ENCODE data around the gene JARID2.

JARID2 gene

DNA sequence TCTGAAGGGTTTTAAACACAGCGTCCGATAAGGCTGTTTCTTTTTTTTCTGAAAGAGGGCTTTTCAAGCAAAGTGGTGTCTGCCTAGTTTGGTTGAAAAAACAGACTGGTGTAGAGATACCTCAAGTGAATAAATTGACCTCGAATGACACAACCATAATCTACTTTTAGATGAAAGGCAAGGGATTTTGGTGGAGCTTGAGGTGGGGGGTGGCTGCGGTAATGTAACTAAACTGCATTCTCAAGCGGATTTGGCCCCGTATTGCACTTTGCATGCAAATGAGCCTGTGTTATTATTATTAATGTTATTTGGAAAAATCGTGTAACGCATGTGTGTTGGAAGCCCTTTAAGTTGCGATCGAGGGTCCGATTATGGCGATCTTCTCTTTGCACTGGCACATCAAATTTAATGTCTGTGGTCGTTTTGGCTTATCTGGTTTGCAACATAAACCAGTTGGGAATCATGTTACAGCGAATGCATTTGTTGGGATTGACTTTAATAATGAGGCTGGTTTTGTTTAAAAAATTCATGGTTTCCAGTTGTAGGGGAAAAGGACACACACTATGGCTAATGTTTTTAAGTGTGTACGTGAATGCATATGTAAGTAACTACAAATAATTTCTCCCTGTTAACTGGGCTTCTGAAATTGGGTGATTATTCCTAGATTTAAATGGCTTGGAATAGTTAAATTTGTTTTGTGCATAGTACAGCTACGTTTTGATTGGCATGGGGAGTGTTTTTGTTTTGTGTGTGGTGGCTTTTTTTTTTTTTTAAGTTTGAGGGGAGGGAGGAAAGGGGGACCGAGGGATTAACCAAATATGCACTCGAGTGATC is 1.0 kb downstream of the JARID2 start:
- no peak for DNase-seq (ENCODE audit: low read depth, low spot score)

DNA sequence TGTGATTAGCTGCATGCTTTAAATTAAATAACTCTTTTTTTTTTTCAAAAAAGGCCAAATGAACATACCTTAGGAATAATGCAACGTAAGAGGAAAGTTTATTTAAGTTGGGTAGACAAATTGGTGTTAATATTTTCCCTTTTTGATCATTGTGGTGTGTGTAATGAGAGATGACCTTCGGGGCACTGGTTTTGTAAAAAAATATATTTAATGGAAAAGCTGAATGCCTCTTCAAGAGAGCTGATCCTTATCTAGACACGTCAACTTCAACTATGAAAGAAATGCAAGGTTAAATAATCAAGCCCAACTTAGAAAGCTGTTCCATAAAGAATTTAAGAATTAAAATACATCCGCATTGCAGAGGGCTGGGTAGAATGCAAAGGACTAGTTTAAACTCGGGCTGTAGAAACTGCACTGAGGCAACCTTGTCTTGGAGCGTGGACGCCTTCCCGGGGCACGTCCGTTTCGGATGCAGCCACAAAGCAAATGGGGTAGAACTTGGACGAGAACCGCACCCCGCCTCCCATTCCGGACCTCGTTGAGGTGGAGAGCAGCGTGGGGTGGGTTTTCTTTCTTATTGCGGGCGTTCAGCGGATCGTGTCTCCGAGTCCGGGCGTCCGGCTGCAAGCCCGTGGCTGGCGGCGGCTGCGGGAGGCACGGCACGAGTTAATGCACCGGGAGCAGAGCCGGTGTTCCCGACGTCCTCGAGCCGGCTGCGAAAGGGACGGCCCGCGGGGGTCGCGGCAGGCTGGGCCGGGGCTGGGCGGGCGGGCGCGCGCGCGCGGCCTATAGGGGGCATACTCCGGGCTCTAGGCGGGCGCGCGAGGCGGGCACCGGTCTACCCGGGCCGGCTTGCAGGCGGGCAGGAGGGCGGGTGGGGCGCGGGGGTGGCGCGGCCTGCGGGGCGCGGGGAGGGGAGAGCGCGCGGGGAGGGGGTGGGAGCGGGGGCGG is 1.9 kb downstream of the JARID2 start:
- DNase-seq (ENCODE audit: low read depth, low spot score) = no peak

DNA sequence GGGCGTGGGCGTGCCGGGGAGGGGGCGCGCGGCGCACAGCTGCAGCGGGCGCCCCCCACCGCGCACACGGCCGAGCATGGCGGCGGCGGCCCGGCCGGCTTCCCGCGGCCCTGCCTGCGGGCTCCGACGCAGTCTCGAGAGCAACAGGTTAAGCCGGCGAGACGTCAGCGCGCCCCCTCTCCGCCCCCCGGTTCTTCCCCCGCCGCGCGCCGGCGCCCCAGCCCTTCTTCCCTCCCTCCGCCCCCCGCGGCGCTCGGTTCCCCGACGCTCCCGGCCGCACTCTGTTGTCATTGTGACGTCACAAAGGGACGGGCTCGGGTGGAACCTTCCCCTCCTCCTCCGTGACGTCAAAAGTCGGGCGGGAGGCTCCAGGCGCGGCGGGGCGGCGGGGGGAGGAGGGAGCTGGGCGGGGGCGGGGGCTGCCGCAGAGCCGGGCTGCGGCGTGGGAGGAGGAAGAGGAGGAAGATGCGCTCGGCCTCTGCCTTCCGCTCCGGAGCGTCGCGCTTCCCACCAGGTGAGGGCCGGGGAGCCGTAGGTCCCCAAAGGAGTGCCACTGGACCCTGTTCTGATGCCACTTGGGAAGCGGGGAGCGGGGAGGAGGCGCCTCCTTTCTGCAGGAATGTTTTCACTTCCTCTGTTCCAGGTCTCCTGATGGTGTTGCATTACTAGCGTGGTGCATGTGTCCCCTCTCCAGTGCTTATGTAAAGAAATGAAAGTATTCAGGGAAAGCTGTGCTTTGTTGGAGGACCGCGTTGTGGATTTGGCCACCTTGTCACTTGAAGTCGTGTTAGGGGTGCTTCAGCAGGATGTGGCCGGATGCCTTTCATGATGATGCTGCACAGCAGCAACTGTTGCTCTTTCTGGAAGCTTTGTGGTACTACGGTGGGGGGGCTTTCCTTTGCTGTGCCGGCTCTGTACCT is 2.8 kb downstream of the JARID2 start:
- DNase-seq (ENCODE audit: low read depth, low spot score) = no peak

DNA sequence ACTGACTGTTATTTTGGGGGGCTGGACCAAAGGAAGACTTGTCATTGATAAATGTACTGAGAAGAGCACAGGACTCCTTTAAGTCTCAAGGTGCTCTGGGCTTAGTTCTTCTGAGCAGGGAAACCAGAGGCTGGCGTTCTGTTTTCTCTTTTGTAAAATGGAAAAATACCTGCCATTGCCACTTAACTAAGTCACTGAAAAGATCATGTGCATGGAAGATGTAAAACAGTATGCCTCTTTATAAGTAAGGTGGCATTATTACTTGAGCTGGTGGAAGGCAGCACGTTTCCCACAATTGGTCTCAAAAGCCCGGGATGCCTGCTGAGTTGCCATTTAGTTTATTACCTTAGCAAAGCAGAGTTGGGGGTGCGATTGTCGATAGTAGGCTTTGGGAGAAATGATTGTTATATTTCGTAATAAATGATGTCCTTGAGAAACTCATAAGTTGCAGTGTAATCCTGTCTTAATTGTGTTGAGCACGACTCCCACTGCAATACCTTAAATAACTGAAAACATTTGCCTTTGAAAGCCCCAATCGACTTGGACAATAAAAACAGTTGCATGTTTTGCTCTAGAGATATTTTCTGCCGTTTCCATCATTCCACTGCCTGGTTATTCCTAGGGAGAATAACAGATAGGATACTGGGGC is 3.6 kb downstream of the JARID2 start:
- no peak for DNase-seq (ENCODE audit: low read depth, low spot score)

DNA sequence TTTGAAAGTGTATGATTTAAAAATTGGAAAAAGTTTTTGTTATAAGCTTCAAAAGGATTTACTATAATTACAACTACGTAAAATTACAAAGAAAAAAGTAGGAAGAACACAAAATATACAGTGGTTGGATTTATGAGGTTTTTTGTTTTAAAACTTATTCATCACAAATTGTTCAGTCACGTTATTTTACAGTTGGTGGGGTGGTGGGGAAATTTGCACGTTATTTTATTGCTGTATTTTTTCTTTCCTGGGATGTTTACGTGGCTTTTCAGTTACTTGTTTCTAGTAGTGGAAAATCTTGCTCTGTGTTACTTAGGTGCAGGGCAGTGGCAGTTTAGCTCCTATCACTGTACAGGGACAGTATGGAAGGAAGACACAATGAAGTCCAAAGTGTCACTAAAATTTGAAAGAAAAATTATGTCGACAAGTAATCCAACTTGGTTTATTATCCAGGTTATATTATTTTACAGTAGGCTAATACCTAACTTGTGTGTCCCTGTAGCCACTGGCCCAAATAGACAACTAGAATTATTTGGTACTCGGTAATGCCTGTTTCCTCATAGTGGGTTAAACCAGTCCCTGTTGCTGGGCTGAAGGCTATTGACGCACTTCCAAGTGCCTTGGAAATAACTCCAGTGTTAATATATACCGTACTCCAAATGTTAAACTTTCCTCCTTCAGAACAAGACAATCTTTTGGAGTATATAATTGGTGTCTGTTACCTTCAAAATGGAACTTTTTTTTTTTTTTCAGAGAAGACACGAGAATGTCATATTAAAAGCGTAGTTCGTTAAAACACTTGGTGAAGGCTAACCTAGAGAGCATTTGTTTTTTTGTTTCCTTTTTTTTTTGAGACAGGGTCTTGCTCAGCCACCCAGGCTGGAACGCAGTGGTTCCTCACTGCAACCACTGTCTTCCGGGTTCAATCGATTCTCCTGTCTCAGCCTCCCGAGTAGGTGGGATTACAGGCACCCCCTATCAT is 4.6 kb downstream of the JARID2 start:
- DNase-seq (ENCODE audit: low read depth, low spot score) = no peak

DNA sequence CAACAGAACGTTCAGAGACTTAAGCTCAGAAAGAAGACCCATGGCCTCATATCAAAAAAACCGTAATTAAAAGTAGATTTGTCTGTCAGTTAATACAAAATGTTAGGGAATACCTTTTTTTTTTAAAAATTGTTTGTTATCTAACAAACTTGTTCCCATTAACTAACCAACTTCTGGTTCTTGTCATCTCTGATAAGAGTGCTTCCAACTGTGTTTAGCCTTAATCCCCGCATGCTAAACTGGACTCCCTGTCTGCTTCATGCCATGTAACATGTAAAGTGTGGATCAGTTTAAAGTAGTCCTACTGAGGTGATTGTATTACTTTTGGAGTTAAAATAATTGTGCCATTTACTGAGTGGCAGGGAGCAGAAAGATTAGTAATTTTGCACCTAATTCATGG is 6.3 kb downstream of the JARID2 start:
- DNase-seq (ENCODE audit: low read depth, low spot score) = no peak

DNA sequence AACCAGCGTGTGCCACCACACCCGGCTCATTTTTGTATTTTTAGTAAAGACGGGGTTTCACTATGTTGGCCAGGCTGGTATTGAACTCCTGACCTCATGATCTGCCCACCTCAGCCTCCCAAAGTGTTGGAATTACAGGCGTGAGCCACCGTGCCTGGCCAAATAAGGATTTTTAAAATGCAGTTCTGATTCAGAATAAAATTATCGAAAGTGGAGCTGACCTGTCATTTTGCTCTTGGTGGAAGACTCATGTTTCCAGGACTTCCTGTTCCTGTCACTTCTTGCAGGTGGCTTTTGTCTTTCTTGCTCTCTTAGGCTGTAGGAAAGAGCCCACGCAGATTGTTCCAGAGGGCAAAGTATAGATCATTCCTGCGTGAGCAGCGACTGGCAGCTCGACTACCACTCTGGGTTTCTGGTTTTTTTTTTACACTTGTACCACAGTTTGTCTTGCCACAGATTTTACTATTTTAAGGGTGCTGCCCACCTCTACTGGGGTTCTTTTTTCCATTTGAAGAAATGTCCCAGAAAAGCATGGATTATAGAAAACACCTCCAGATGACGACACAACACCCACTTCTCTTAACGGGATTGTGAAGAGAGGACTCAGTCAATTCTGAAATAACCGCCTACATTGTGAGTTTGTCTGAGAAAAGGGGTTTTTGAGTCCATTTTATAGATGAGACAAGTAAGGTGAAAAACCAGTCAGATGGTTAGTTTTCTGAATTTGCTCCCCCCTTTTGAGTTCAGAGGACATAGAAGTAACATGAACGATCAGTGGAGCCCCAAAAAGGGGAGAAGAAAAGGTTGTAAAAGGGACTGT is 7.5 kb downstream of the JARID2 start:
- DNase-seq (ENCODE audit: low read depth, low spot score) = no peak

DNA sequence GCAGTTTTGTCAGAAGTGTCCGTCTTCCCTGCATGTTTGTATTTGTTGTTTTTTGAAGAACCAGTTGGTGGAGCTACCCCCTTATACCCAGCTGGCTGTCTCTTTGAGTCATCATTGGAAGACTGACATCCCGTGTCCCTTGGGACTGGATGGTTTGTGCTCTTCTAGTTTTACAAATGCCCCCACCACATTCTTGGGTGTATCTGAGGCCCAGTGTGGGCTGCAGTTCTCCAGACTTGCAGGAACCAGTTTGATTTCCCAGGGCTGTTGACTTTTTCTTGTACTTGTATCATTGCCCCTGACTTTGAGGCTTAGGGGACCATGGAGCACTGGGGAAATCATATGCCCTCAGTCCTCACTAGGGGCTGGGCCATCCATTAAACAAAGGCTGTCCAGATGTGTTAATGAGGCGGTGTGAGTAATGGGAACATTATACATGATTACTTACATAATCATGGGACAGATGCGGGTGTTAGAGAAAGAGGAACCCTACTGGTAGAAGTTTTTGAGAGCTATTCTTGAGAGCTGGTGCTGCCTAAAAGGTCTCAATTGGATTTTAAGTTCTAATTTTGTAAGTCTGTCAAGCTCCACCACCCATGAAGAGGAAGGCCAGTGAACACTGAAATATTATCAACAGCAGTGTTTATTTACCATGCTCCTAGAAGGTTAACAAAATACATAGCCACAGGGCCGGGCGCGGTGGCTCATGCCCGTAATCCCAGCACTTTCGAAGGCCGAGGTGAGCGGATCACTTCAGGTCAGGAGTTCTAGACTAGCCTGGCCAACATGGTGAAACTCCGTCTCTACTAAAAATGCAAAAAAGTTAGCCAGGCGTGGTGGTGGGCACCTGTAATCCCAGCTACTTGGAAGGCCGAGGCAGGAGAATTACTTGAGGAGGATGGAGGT is 8.5 kb downstream of the JARID2 start:
- no peak for DNase-seq (ENCODE audit: low read depth, low spot score)

DNA sequence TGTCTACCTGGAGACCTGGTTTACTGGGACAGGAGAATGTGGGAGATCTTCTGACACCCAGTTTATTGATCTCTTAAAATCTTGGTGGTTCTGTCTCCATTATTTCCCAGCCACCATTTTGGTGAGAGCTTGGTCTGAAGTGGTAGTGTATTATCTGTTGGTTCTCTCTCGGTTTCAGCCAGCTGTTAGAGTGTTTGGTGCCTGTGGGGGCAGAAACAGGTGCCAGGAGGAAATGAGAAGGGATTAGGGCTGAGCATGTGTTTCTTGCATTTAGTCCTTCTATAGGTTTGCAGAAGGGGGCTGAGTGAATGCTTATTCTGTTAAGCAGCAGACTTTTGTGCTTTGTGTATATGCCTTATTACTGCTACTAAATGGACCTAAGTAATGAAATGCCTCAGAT is 9.6 kb downstream of the JARID2 start:
- no peak for DNase-seq (ENCODE audit: low read depth, low spot score)

DNA sequence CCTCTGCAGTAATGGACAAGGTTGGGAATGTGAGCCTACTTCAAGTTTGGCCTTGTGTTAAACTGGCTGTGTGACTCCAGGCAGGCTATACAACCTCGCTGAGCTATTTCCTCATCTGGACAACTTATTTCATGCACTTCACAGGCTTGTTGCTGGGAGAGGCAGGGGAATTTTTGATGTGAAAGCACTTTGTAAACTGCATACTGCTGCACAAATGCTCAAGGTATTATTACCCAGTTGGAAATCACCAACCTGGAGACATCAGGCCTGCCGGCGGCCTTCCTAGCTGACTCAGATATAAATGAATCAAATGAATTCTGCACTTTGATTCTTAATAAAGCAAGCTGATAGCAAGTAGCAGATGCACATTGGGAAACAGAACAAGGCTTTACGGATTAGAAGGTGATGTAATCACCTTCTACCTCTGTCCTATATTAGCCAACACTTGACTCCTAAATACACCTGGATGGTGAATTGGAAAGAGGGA is 10.1 kb downstream of the JARID2 start:
- no peak for DNase-seq (ENCODE audit: low read depth, low spot score)

DNA sequence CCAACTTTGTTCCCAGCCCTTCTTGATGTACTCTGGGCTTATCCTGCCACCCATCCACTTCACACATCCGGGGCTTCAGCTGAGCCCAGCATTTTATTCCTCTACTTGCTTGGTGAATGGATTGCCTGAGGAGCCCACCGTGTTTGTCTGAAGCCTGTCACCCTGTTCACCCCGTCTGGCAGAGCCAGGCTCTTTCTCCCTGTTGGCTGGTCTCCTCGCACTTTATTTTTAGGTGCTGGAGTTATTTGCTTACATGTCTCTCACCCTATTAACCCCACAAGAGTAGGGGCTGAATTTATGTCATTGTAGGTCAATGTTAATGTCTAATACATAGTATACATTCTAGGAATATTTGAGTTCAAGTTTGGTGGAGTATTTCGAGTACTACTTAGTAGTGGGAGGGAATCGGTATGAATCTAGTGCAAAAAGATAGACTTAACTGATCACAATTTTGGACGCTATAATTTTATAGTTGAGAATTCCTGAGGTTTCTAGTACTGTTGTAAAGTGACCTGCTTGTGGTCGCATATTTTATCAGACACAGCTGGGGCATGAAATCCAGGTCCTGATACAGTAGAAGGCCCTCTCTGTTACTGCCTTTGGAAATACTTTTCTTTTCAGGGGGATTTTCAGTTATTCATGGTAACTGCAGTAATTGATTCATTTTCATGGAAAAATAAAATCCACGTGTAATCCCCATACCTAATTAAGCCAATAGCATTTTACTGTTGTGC is 10.8 kb downstream of the JARID2 start:
- DNase-seq (ENCODE audit: low read depth, low spot score) = no peak

DNA sequence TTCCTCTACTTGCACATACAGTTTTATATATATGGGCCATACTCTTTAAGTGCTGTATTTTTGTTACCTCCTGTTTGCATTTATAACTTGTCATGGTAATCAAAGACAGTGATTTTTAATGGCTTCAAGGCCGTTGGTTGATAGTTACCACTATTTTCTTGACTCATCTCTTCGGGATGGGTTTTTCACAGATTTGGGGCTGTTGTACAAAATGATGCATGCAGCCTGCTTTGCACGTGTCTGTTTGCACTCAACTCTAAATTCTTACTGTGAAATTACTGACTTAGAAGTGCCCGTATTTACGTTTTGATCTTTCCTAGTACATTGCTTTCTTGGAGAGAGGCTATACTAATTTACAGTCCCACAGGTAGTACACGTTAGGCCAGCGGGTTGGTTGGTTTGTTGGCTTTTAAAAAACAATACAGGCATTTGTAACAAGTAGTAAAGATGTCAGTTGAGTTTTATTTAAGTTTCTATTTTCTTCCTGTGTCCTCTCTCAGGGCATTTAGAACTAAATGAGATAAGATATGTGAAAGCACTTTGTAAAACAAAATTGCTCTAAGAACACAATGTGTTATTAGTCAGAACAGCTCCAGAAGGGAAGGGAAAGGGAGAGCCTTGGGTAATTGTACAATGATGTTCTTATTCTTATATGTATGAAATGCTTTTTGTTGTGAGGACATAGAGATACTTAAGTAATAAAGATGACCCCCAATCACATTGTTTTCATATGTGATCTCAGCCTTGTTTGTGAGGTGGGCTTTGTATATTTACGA is 11.7 kb downstream of the JARID2 start:
- no peak for DNase-seq (ENCODE audit: low read depth, low spot score)

DNA sequence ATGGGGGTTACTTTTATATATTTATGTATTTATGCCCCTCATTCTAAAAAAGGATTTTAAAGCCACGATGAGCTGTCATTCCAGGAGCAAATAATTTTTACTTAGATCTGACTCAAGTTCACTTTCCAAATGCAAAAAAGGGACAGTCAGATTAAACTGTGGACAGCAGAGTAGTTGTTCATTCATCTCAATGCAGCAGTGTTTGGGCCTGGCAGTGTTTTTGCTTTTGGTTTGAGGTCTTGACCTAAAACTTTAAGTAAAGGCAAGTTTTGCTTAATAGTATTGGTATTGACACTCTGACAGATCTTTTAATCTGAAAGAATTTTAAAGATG is 13.9 kb downstream of the JARID2 start:
- DNase-seq (ENCODE audit: low read depth, low spot score) = no peak

DNA sequence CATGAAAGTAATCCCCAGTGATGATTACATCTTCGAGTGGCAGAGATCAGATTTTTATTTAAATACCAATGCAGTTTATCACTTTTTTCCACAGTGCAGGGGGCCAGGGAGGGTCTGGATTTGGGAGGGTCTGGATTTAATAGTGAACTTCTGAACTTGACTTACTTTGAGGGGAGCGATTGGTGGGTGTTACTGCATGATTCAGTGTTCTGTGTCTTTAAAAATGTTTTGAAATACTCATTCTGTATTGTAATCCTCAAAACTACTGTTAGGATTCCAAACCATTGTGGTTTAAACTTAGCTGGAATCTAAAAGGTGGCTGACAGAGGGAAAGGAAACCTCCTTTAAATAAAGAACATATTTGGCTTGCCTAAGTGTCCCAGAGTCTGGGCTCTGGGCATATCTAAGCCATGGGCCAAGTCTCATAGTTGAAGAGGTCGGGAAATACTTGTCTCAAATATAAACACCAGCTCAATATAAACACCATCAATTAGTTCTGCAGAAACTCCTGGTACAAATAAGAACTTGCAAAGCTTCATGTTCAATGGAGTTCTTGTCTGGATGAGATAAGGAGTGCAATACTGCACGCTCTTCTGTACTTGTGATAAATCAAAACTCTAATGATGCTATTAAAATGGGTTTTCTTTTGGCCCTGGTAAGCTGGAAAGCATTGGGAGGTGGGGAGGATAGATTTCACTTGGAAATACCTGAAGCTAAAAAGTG is 14.4 kb downstream of the JARID2 start:
- DNase-seq (ENCODE audit: low read depth, low spot score) = no peak

DNA sequence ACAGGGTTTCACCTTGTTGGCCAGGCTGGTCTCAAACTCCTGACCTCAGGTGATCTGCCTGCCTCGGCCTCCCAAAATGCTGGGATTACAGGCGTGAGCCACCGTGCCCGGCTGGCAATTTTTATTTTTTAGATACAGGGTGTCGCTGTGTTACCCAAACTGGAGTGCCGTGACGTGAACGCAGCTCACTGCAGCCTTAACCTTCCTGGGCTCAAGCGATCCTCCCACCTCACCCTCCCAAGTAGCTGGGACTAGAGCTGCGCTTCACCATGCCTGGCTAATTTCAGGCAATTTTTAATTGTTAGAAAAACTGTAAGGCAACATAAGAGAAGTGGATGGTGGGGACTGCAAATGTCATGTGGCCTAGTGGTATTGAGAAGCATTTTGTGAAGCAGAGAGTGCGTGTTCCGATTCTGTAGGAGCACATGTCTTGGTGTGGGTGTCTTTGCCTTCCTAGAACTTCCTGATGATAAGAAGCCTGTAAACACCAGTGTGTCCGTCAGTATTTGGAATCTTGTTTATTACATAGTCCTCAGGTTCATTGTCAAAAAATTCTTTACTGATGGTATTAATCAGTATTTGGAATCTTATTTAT is 18.0 kb downstream of the JARID2 start:
- DNase-seq (ENCODE audit: low read depth, low spot score) = no peak
